Lung (tissue), 12 donors: ENCODE data around the gene TRABD2B. TPM values are rescaled to one million over a fixed set of nuclear protein-coding genes. Genes with fewer than 3 reads are reported as not detected.

Experiments
- ATAC-seq: fragments of 200-7000 bp; cut with Tn5 transposase; one replicate; pipeline ENCODE4 v1.9.1; 2020; ENCODE audit warnings: moderate number of reproducible peaks; ENCODE audit not compliant: insufficient read depth, low FRiP score
- DNase-seq, 3 donors: peaks; one replicate each; pipeline ENCODE4 v3.0.0-alpha.2; 2013 to 2017
- H3K27ac ChIP-seq, 2 donors: one replicate each; pipeline ENCODE4 v1.5.1; 2013; ENCODE audit warnings: mild to moderate bottlenecking in 2 of 2, moderate library complexity in 2 of 2, control low read depth in 1 of 2, inconsistent platforms in 1 of 2, low read depth in 1 of 2, low read length in 1 of 2
- H3K27me3 ChIP-seq, 3 donors: one replicate each; pipeline ENCODE4 v1.5.1; 2013; ENCODE audit warnings: low read length in 2 of 3; ENCODE audit not compliant: control insufficient read depth in 3 of 3, insufficient read depth in 3 of 3
- H3K36me3 ChIP-seq, 4 donors: one replicate each; pipeline ENCODE4 v1.5.1; 2013; ENCODE audit warnings: low read length in 4 of 4, mild to moderate bottlenecking in 1 of 4, moderate library complexity in 1 of 4; ENCODE audit not compliant: control insufficient read depth in 4 of 4, insufficient read depth in 4 of 4
- H3K4me1 ChIP-seq, 5 donors: one replicate each; pipeline ENCODE4 v1.5.1; 2013; ENCODE audit warnings: low read length in 5 of 5, mild to moderate bottlenecking in 2 of 5, moderate library complexity in 1 of 5; ENCODE audit not compliant: control insufficient read depth in 5 of 5, insufficient read depth in 5 of 5
- H3K4me3 ChIP-seq: one replicate; pipeline ENCODE4 v1.5.1; 2013; ENCODE audit warnings: mild to moderate bottlenecking, control low read depth, moderate library complexity
- H3K9ac ChIP-seq, 2 donors: one replicate each; pipeline ENCODE4 v1.5.1; 2013; ENCODE audit warnings: low read length in 2 of 2, control low read depth in 1 of 2; ENCODE audit not compliant: insufficient read depth in 1 of 2
- H3K9me3 ChIP-seq, 4 donors: one replicate each; pipeline ENCODE4 v1.5.1; 2013; ENCODE audit warnings: low read length in 3 of 4, mild to moderate bottlenecking in 1 of 4, moderate library complexity in 1 of 4; ENCODE audit not compliant: control insufficient read depth in 4 of 4, insufficient read depth in 3 of 4
- CTCF ChIP-seq: IDR thresholded peaks from 2 replicates; pipeline ENCODE4 v1.5.1; 2012; ENCODE audit warnings: mild to moderate bottlenecking; ENCODE audit errors: control extremely low read depth, extremely low read depth
- WGBS, 2 donors: extraction: QIAGEN DNeasy Blood & Tissue Kit; methylation state at CpG; one replicate each; pipeline ENCODE4 v1.1.7; 2013; 5-methylcytosine and 5-hydroxymethylcytosine counted together
- polyA plus RNA-seq, 2 donors: library from polyadenylated mRNA; stranded (reverse); fragments of 200-250 nt; gene quantifications; one replicate each; pipeline ENCODE4 v1.2.1, GENCODE V29; 2013
- total RNA-seq, 2 donors: library from RNA; depleted of rRNA in 1 of 2; stranded (reverse); fragments of >200 nt in 1 of 2; gene quantifications; one replicate each; pipeline ENCODE4 v1.2.1, GENCODE V29; 2014 to 2021
- donor health status: control.
- donor health status: control.
- donor health status: Bipolar disorder and iron deficiency.
- donor health status: healthy.
- donor health status: DM: yes; HTN: yes; CAD: no.

Gene TRABD2B
- total and polyA plus RNA-seq, 4 donors: 0.37 to 1.9 (median 0.64) TPM

GRCh38 chr1:47766832-47767740 lies 230.1 kb downstream of the TRABD2B start:
- H3K9ac ChIP-seq: no peak overlapping the region
- 78 to 84% methylated on average over 12 of the region's 12 CpGs for WGBS, 2 donors
- TF ChIP-seq CTCF: no peak
- no peaks in the 10 kb centered on the region for H3K27me3 ChIP-seq
- ATAC-seq: no peak
- H3K9me3 ChIP-seq: no peaks in the 10 kb centered on the region
- no peak for DNase-seq
- no peak overlapping the region for H3K27ac ChIP-seq
- no peak overlapping the region for H3K4me3 ChIP-seq
- H3K4me1 ChIP-seq: peaks cover 0 to 29% (median 14%) of the 10 kb centered on the region in 5 donors
- no peaks in the 10 kb centered on the region for H3K36me3 ChIP-seq

GRCh38 chr1:47765742-47766485 lies 231.3 kb downstream of the TRABD2B start:
- 90 to 92% methylated on average over 22 of the region's 22 CpGs for WGBS, 2 donors

GRCh38 chr1:47765236-47765635 lies 231.9 kb downstream of the TRABD2B start:
- H3K36me3 ChIP-seq: no peaks in the 10 kb centered on the region
- DNase-seq: peak in 1 of 3 donors; percentile 50
- WGBS, 2 donors: 84 to 91% methylated on average over 8 of the region's 8 CpGs

More at GRCh38 chr1:47765742-47766485, 231.3 kb downstream of the TRABD2B start:
- Histone ChIP-seq H3K4me1 (peaks cover 0 to 27% (median 8%) of the 10 kb centered on the region in 5 donors), H3K4me3 (no peak overlapping the region), H3K27me3 (no peaks in the 10 kb centered on the region), H3K27ac (no peak overlapping the region), H3K9ac (no peak overlapping the region), H3K36me3 (no peaks in the 10 kb centered on the region), H3K9me3 (no peaks in the 10 kb centered on the region)
- ATAC-seq: no peak
- no peak for TF ChIP-seq CTCF
- no peak for DNase-seq

More at GRCh38 chr1:47765236-47765635, 231.9 kb downstream of the TRABD2B start:
- H3K4me3 ChIP-seq: no peak overlapping the region
- no peak for ATAC-seq
- H3K9me3 ChIP-seq: no peaks in the 10 kb centered on the region
- no peak overlapping the region for H3K27ac ChIP-seq
- no peak overlapping the region for H3K9ac ChIP-seq
- H3K4me1 ChIP-seq: peaks cover 0 to 31% (median 8%) of the 10 kb centered on the region in 5 donors
- no peak for TF ChIP-seq CTCF
- no peaks in the 10 kb centered on the region for H3K27me3 ChIP-seq
